OCI-LY7 (cell line): ENCODE data around the gene USH1G. TPM values are rescaled to one million over a fixed set of nuclear protein-coding genes. Genes with fewer than 3 reads are reported as not detected.

ENCODE experiments used
- BruUV-seq: library from RNA; stranded (reverse); fragments of 400-500 nt; replicated peaks from 2 replicates; lab custom pipeline; 2021; lab: Mats Ljungman, UMichigan
- CTCF ChIA-PET: fragments of 300-600 bp; sonication (Branson Sonifier 250); formaldehyde crosslinking; loops from one replicate; lab custom pipeline; 2022; ENCODE audit warnings: antibody characterized with exemption; ENCODE audit not compliant: unreplicated experiment; lab: Charles Lee
- POLR2A ChIA-PET: fragments of 300-600 bp; sonication (Branson Sonifier 250); formaldehyde crosslinking; loops from one replicate; lab custom pipeline; 2022; ENCODE audit warnings: antibody characterized with exemption; lab: Charles Lee
- DNase-seq: peaks from one replicate; pipeline ENCODE4 v3.0.0-alpha.2; 2015; ENCODE audit warnings: low spot score
- H2AFZ ChIP-seq: fragments of 200-600 bp; sonication (generic), shearing (Covaris generic); 2 replicates; pipeline ENCODE4 v1.6.1; 2014; ENCODE audit warnings: mild to moderate bottlenecking, antibody characterized with exemption, low read length, moderate library complexity
- H3K27ac ChIP-seq: fragments of 200-600 bp; sonication (generic); 2 replicates; pipeline ENCODE4 v1.5.1; 2014; ENCODE audit warnings: mixed run types, low read depth, mild to moderate bottlenecking, moderate library complexity, low read length, inconsistent platforms; ENCODE audit not compliant: poor library complexity, severe bottlenecking
- H3K36me3 ChIP-seq: fragments of 200-600 bp; sonication (generic); 2 replicates; pipeline ENCODE4 v1.6.1; 2014; ENCODE audit warnings: mild to moderate bottlenecking, antibody characterized with exemption, low read length, moderate library complexity, mixed read lengths; ENCODE audit not compliant: insufficient read depth
- H3K4me1 ChIP-seq: fragments of 200-600 bp; sonication (generic); 2 replicates; pipeline ENCODE4 v1.5.1; 2014; ENCODE audit warnings: mild to moderate bottlenecking, low read length; ENCODE audit not compliant: insufficient read depth, poor library complexity, severe bottlenecking
- H3K4me2 ChIP-seq: fragments of 200-600 bp; sonication (generic); 2 replicates; pipeline ENCODE4 v1.6.1; 2014; ENCODE audit warnings: mild to moderate bottlenecking, low read length
- H3K4me3 ChIP-seq: fragments of 200-600 bp; sonication (generic); 2 replicates; pipeline ENCODE4 v1.5.1; 2014; ENCODE audit warnings: mild to moderate bottlenecking, low read depth, low read length; ENCODE audit not compliant: poor library complexity, severe bottlenecking
- H3K79me2 ChIP-seq: fragments of 200-600 bp; sonication (generic); 2 replicates; pipeline ENCODE4 v1.6.1; 2016; ENCODE audit warnings: low read depth, mild to moderate bottlenecking, low read length, moderate library complexity, mixed read lengths; ENCODE audit not compliant: insufficient read depth
- H3K9me2 ChIP-seq: fragments of 200-600 bp; sonication (generic); 2 replicates; pipeline ENCODE4 v1.6.1; 2016; ENCODE audit warnings: mild to moderate bottlenecking, low read length, mixed read lengths; ENCODE audit not compliant: insufficient read depth
- H3K9me3 ChIP-seq: fragments of 200-600 bp; sonication (generic); 2 replicates; pipeline ENCODE4 v1.6.1; 2014; ENCODE audit warnings: mild to moderate bottlenecking, mixed run types, low read length, mixed read lengths
- H4K20me1 ChIP-seq: fragments of 200-600 bp; sonication (generic); 2 replicates; pipeline ENCODE4 v1.6.1; 2014; ENCODE audit warnings: mild to moderate bottlenecking, antibody characterized with exemption, low read length, moderate library complexity, mixed read lengths; ENCODE audit not compliant: insufficient read depth
- EZH2phosphoT487 ChIP-seq: fragments of 200-600 bp; sonication (generic); IDR thresholded peaks from 2 replicates; pipeline ENCODE4 v1.6.1; 2018; ENCODE audit warnings: low read depth, borderline replicate concordance, mild to moderate bottlenecking, mixed run types, antibody characterized with exemption, low read length, moderate library complexity, mixed read lengths
- intact Hi-C: fragments of 100-400 bp; cut with micrococcal nuclease; formaldehyde crosslinking; loops from one replicate; pipeline ENCODE4 v1.10.0; 2022; ENCODE audit not compliant: unreplicated experiment
- total RNA-seq, 2 experiments: library from RNA; depleted of rRNA in 1 of 2; stranded (reverse); fragments of >200 nt in 1 of 2; shearing (Covaris generic) in 1 of 2; gene quantifications; 2 replicates each; pipeline ENCODE4 v1.2.3, GENCODE V29; 2014 to 2022
- TF ChIP-seq, protein P1 (sequence below): fragments of 200-600 bp; sonication (generic); conservative IDR thresholded peaks from 2 replicates; pipeline ENCODE4 v1.5.1; 2014; ENCODE audit warnings: mild to moderate bottlenecking, antibody characterized with exemption, low read length, moderate library complexity, mixed read lengths

The USH1G gene
- total RNA-seq, 2 experiments from 2014 or later = not detected

- TF ChIP-seq EZH2phosphoT487 = no peak
- TF ChIP-seq, protein P1, sequence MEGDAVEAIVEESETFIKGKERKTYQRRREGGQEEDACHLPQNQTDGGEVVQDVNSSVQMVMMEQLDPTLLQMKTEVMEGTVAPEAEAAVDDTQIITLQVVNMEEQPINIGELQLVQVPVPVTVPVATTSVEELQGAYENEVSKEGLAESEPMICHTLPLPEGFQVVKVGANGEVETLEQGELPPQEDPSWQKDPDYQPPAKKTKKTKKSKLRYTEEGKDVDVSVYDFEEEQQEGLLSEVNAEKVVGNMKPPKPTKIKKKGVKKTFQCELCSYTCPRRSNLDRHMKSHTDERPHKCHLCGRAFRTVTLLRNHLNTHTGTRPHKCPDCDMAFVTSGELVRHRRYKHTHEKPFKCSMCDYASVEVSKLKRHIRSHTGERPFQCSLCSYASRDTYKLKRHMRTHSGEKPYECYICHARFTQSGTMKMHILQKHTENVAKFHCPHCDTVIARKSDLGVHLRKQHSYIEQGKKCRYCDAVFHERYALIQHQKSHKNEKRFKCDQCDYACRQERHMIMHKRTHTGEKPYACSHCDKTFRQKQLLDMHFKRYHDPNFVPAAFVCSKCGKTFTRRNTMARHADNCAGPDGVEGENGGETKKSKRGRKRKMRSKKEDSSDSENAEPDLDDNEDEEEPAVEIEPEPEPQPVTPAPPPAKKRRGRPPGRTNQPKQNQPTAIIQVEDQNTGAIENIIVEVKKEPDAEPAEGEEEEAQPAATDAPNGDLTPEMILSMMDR = no peak
- Histone ChIP-seq H3K9me2 (no peaks in the 10 kb centered on the region), H4K20me1 (no peaks in the 10 kb centered on the region), H3K4me3 (peak overlapping the region; percentile 78), H3K9me3 (no peaks in the 10 kb centered on the region), H3K27ac (peak overlapping the region; percentile 53), H3K4me1 (peaks cover 24% of the 10 kb centered on the region), H3K79me2 (no peaks in the 10 kb centered on the region), H2AFZ (peak overlapping the region; percentile 69; the same call in 1 of the 2 replicates), H3K4me2 (peak overlapping the region; percentile 93), H3K36me3 (no peaks in the 10 kb centered on the region)
- intact Hi-C loops = loop anchor here (1.0 kb wide), 1 partner anchor 41 kb away; no protein-coding TSS in a partner anchor
- ChIA-PET CTCF (interaction anchor here (0.6 to 1.5 kb wide), 5 partner anchors 8 to 135 kb away, joined by 3 to 7 read pairs (median 5); no protein-coding TSS in a partner anchor), POLR2A (interaction anchor here (0.5 to 2.5 kb wide), 25 partner anchors 8 to 653 kb away, joined by 3 to 14 read pairs (median 4); partner anchors contain the start of genes CD300LF, MRPL58, NAT9 and RAB37)
- DNase-seq = peak; percentile 100
- BruUV-seq = TSS peak; percentile 99
Observed at GRCh38 chr17:74873037-74873873, 49.8 kb downstream of the USH1G start.

GRCh38 chr17:74872313-74873036 lies 50.6 kb downstream of the USH1G start, which contains the start of gene FDXR:
FDXR (minus strand) TSS chr17:74872994; CDS start chr17:74872944, 50 bp downstream.
- peak within 1 kb of the TSS; percentile 93 for H3K4me2 ChIP-seq
- no peaks in the 10 kb centered on the region for H3K79me2 ChIP-seq
- no peaks in the 10 kb centered on the region for H3K9me3 ChIP-seq
- peaks cover 24% of the 10 kb centered on the region for H3K4me1 ChIP-seq
- intact Hi-C loops = loop anchor here (1.0 kb wide), 1 partner anchor 40 kb away; no protein-coding TSS in a partner anchor
- H4K20me1 ChIP-seq = no peaks in the 10 kb centered on the region
- H2AFZ ChIP-seq = peak within 1 kb of the TSS; percentile 74
- no peak for TF ChIP-seq EZH2phosphoT487
- TF ChIP-seq, protein P1 = no peak
- no peaks in the 10 kb centered on the region for H3K9me2 ChIP-seq
- no peak for DNase-seq
- POLR2A ChIA-PET = interaction anchor here (0.5 to 2.5 kb wide), 22 partner anchors 10 to 160 kb away, joined by 3 to 14 read pairs (median 4); partner anchors contain the start of genes CD300LF, MRPL58, NAT9 and RAB37
- no peaks in the 10 kb centered on the region for H3K36me3 ChIP-seq
- H3K27ac ChIP-seq = peak within 1 kb of the TSS; percentile 53
- peak within 1 kb of the TSS; percentile 78 for H3K4me3 ChIP-seq
- CTCF ChIA-PET = interaction anchor here (0.7 to 1.5 kb wide), 4 partner anchors 8 to 134 kb away, joined by 3 to 7 read pairs (median 4); no protein-coding TSS in a partner anchor
- no TSS peak for BruUV-seq
